Endodermal cell (in vitro differentiated cells): ENCODE results near the gene FN1. TPM values are rescaled to one million over a fixed set of nuclear protein-coding genes. Genes with fewer than 3 reads are reported as not detected.

Source experiments
- DNase-seq: peaks from one replicate; pipeline ENCODE4 v3.0.0-alpha.2; 2017
- H3K27ac ChIP-seq: 2 replicates; pipeline ENCODE4 v1.5.1; 2013; ENCODE audit warnings: mild to moderate bottlenecking, low read depth, low read length, moderate library complexity
- H3K27me3 ChIP-seq: 2 replicates; pipeline ENCODE4 v1.6.1; 2013; ENCODE audit warnings: mild to moderate bottlenecking, low read length, moderate library complexity; ENCODE audit not compliant: insufficient read depth, control insufficient read depth, poor library complexity, severe bottlenecking
- H3K36me3 ChIP-seq: 2 replicates; pipeline ENCODE4 v1.7.0; 2013; ENCODE audit warnings: mild to moderate bottlenecking, low read length, moderate library complexity; ENCODE audit not compliant: control insufficient read depth, insufficient read depth
- H3K4me1 ChIP-seq: one replicate; pipeline ENCODE4 v1.7.0; 2013; ENCODE audit warnings: low read length; ENCODE audit not compliant: control insufficient read depth, insufficient read depth
- H3K4me3 ChIP-seq: 2 replicates; pipeline ENCODE4 v1.5.1; 2013; ENCODE audit warnings: mild to moderate bottlenecking, low read length, moderate library complexity
- H3K9ac ChIP-seq: 2 replicates; pipeline ENCODE4 v1.6.1; 2013; ENCODE audit warnings: mild to moderate bottlenecking, low read length, moderate library complexity; ENCODE audit not compliant: poor library complexity, severe bottlenecking; ENCODE audit errors: extremely low read depth
- H3K9me3 ChIP-seq: 2 replicates; pipeline ENCODE4 v1.6.1; 2013; ENCODE audit warnings: mild to moderate bottlenecking, low read length, moderate library complexity; ENCODE audit not compliant: control insufficient read depth
- H3K27ac Mint-ChIP-seq: 2 replicates; pipeline ENCODE4 v1.8.0; 2020; ENCODE audit warnings: mixed read lengths
- H3K27me3 Mint-ChIP-seq: 2 replicates; pipeline ENCODE4 v1.8.0; 2021; ENCODE audit warnings: mild to moderate bottlenecking, mixed read lengths; ENCODE audit not compliant: insufficient read depth
- H3K36me3 Mint-ChIP-seq: 2 replicates; pipeline ENCODE4 v1.8.0; 2020; ENCODE audit warnings: low read depth, mixed read lengths
- H3K4me1 Mint-ChIP-seq: 2 replicates; pipeline ENCODE4 v1.8.0; 2020; ENCODE audit warnings: mixed read lengths
- H3K4me3 Mint-ChIP-seq: 2 replicates; pipeline ENCODE4 v1.8.0; 2020; ENCODE audit warnings: mild to moderate bottlenecking, moderate library complexity, mixed read lengths
- H3K9me3 Mint-ChIP-seq: 2 replicates; pipeline ENCODE4 v1.8.0; 2020; ENCODE audit warnings: mild to moderate bottlenecking, mixed read lengths
- WGBS, 2 experiments: methylation state at CpG; one replicate each; pipeline versions ENCODE4 v1.1.5 to v1.1.7; 2013; ENCODE audit warnings: missing lambda C conversion rate in 2 of 2, mixed read lengths in 1 of 2; ENCODE audit not compliant: insufficient coverage in 1 of 2, insufficient read length in 1 of 2; 5-methylcytosine and 5-hydroxymethylcytosine counted together
- total RNA-seq, 2 donors: library from RNA; stranded (reverse); fragmentation: NEBNext Ultra II Directional in 1 of 2; extraction: Animal tissue kit (Norgen Biotek cat#: 25700) in 1 of 2; gene quantifications; 2 replicates in 1 of 2; 3 replicates in 1 of 2; pipeline ENCODE4 v1.2.1, GENCODE V29; 2021
- TF ChIP-seq, protein P1 (sequence below): fragments of 200-600 bp; sonication (generic); conservative IDR thresholded peaks from 2 replicates; pipeline ENCODE4 v1.5.0; 2021; ENCODE audit warnings: antibody characterized with exemption, mild to moderate bottlenecking

Gene FN1
- total RNA-seq, 2 donors from 2014 or later: 2,721 to 2,960 TPM

- 94 to 95% methylated on average over 10 to 15 of the region's 15 CpGs for WGBS, 2 experiments
- no peaks in the 10 kb centered on the region for H3K9me3 ChIP-seq
- TF ChIP-seq, protein P1, sequence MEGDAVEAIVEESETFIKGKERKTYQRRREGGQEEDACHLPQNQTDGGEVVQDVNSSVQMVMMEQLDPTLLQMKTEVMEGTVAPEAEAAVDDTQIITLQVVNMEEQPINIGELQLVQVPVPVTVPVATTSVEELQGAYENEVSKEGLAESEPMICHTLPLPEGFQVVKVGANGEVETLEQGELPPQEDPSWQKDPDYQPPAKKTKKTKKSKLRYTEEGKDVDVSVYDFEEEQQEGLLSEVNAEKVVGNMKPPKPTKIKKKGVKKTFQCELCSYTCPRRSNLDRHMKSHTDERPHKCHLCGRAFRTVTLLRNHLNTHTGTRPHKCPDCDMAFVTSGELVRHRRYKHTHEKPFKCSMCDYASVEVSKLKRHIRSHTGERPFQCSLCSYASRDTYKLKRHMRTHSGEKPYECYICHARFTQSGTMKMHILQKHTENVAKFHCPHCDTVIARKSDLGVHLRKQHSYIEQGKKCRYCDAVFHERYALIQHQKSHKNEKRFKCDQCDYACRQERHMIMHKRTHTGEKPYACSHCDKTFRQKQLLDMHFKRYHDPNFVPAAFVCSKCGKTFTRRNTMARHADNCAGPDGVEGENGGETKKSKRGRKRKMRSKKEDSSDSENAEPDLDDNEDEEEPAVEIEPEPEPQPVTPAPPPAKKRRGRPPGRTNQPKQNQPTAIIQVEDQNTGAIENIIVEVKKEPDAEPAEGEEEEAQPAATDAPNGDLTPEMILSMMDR: no peak
- peaks cover 50% of the 10 kb centered on the region for H3K36me3 ChIP-seq
- no peak overlapping the region for H3K9ac ChIP-seq
- Mint-ChIP-seq H3K27ac (peak overlapping the region; percentile 62), H3K4me3 (no peak overlapping the region), H3K9me3 (no peaks in the 10 kb centered on the region), H3K36me3 (peaks cover 41% of the 10 kb centered on the region), H3K27me3 (no peaks in the 10 kb centered on the region), H3K4me1 (peaks cover 18% of the 10 kb centered on the region)
- H3K4me1 ChIP-seq: peaks cover 7% of the 10 kb centered on the region
- no peak overlapping the region for H3K4me3 ChIP-seq
- H3K27me3 ChIP-seq: no peaks in the 10 kb centered on the region
- no peak for DNase-seq
- no peak overlapping the region for H3K27ac ChIP-seq
Observed at GRCh38 chr2:215358891-215359575, 76.8 kb downstream of the FN1 start.

DNA sequence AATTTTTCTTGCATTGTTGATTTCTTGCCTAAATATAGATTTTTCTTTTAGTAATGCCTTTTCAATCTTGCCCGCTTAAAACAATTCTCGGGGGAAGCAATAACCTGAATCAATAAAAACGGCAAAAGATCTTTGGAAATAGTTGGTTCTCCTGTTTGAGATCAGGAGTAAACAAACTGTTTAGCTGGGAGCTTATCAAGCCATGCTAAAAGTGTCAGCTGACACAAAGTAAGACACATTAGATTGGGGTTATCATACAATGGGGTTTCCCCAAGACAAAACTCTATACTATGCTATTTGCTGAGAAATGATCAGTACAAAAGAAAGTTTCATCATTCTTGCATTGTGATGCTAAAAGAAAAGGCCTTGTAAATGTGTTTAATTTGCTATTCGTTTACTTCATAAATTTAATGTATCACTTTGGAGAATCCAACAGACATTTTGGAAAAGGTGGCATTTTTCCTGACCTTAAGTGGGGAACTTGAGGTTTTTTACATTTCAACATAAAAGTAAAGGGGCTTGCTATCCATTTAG lies 77.5 kb downstream of the FN1 start:
- peaks cover 43% of the 10 kb centered on the region for H3K36me3 ChIP-seq
- H3K4me1 ChIP-seq: peaks cover 7% of the 10 kb centered on the region
- 91 to 92% methylated on average over 3 to 4 of the region's 4 CpGs for WGBS, 2 experiments
- H3K9ac ChIP-seq: no peak overlapping the region
- Mint-ChIP-seq H3K4me3 (no peak overlapping the region), H3K27ac (peak overlapping the region; percentile 15), H3K9me3 (no peaks in the 10 kb centered on the region), H3K4me1 (peaks cover 18% of the 10 kb centered on the region), H3K36me3 (peaks cover 35% of the 10 kb centered on the region), H3K27me3 (no peaks in the 10 kb centered on the region)
- H3K9me3 ChIP-seq: no peaks in the 10 kb centered on the region
- TF ChIP-seq, protein P1: no peak
- no peak overlapping the region for H3K4me3 ChIP-seq
- H3K27me3 ChIP-seq: no peaks in the 10 kb centered on the region
- no peak for DNase-seq
- no peak overlapping the region for H3K27ac ChIP-seq

DNA sequence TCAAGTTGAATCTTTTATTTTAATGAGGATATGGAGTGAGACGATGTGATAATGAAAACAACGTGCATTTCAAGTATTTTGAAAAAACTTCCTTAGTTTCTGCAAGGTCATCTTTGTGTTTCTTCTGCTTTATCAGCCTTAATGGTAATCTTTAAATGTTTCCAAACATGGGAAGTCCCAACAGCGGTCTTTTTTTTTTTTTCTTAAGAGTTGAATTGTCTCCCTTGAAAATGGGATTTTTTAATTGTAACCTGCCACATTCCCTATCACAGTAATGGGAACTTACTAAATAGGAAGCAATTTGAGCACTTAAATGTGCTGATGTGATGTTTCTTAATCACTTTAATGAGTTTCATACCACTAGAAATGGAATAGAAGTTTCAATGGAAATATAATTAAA lies 78.2 kb downstream of the FN1 start:
- Histone ChIP-seq H3K27ac (no peak overlapping the region), H3K4me1 (peaks cover 7% of the 10 kb centered on the region), H3K27me3 (no peaks in the 10 kb centered on the region), H3K4me3 (no peak overlapping the region), H3K36me3 (peaks cover 37% of the 10 kb centered on the region), H3K9ac (no peak overlapping the region), H3K9me3 (no peaks in the 10 kb centered on the region)
- Mint-ChIP-seq H3K36me3 (peaks cover 33% of the 10 kb centered on the region), H3K9me3 (no peaks in the 10 kb centered on the region), H3K27me3 (no peaks in the 10 kb centered on the region), H3K27ac (no peak overlapping the region), H3K4me1 (peaks cover 18% of the 10 kb centered on the region), H3K4me3 (no peak overlapping the region)
- WGBS, 2 experiments: 91 to 100% methylated on average over 2 to 3 of the region's 3 CpGs
- TF ChIP-seq, protein P1: no peak
- no peak for DNase-seq
